ENCODE results near the gene NKD1. TPM values are rescaled to one million over a fixed set of nuclear protein-coding genes. Genes with fewer than 3 reads are reported as not detected.
"Not testable (repeated sequence)": the region's sequence is repeated elsewhere in the genome, so short reads cannot be mapped to it uniquely, and the experiment has no call there.

NKD1 gene
- total and polyA plus RNA-seq, 2 donors (not counting 1 experiment from before 2014, with no cell fraction given), result 0.16 to 1.9 TPM

DNA sequence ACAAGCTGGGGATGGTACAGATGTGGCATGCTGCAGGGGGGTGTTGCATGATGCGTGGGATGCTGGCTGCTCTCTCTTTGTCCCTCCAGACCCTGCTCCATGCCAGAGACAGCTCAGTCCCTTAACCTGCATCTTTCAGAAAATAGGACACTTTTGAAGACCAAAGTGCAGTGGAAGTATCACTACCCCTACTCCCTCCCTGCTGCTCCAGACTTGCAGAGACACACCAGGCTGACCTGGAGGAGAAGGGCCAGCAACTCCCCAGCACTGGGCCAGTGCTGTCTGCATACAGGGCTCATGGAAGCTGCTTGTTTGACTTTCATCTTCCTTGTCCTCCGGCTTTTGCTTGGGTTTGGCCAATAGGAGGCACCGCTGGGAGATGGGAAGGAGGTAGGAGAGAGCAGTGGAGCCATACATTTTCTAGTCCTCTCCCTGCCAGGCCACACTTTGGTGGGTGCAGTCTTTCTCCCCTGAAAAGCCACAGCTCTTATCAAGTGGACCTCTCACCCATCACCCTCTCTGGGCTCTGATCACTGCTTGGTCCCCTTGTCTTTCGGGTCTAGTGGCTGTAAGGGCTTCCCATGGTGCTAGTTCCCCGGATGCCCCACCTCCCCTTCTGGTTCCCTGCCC lies 46.1 kb upstream of the NKD1 start:
- no peak for ATAC-seq (ENCODE audit: low read depth)
- H3K4me3 Mint-ChIP-seq, result no peak overlapping the region

DNA sequence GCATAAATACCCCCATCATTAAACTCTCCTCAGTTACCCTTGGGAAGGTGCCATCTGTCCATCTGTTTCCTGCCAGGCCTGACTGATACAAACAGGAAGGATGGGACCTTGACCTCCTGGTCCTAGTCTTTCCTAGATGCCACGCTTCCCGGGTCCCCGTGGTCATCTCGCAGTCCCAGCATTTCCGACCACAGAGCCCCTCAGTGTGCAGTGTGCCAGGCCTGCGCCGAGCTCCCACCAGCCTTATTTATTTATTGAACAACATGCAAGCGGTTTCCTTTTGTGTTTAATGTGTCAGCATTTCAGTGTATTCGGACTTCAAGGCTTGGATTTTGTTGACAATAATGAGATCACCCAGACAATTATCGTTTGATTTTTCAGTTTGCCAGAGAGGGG lies 45.6 kb upstream of the NKD1 start:
- Histone ChIP-seq H3K9me3 (ENCODE audit: control extremely low read depth in 1 of 3, control insufficient read depth in 2 of 3, insufficient read depth in 1 of 3, low read length in 2 of 3) (peaks cover 0 to 15% (median 0%) of the 10 kb centered on the region in 3 donors), H3K79me2 (ENCODE audit: control insufficient read depth, insufficient read depth, low read length) (no peaks in the 10 kb centered on the region), H3K27me3 (replicated peaks in 1 of 4; ENCODE audit: control extremely low read depth in 1 of 4, control insufficient read depth in 3 of 4, insufficient read depth in 4 of 4, low read length in 3 of 4) (no peaks in the 10 kb centered on the region), H2AFZ (ENCODE audit: insufficient read depth, low read depth, low read length, poor library complexity, severe bottlenecking) (no peak overlapping the region), H3K4me2 (replicated peaks; ENCODE audit: low read depth, low read length, poor library complexity, severe bottlenecking) (no peak overlapping the region), H3K4me1 (ENCODE audit: control insufficient read depth in 2 of 2, insufficient read depth in 2 of 2, low read length in 2 of 2) (no peaks in the 10 kb centered on the region), H3K36me3 (replicated peaks in 1 of 2; ENCODE audit: control extremely low read depth in 1 of 2, control insufficient read depth in 1 of 2, extremely low read depth in 1 of 2, insufficient read depth in 2 of 2, low read length in 1 of 2) (no peaks in the 10 kb centered on the region), H4K20me1 (ENCODE audit: control insufficient read depth, insufficient read depth, low read length, poor library complexity, severe bottlenecking) (no peaks in the 10 kb centered on the region), H3K4me3 (ENCODE audit: control extremely low read depth in 1 of 5, extremely low read depth in 1 of 5, insufficient read depth in 1 of 5, low read depth in 2 of 5, low read length in 4 of 5) (no peak overlapping the region), H3K27ac (ENCODE audit: low read length in 2 of 2) (no peak overlapping the region), H3K9ac (ENCODE audit: low read length) (no peak overlapping the region)
- no peak overlapping the region for H3K4me3 Mint-ChIP-seq
- WGBS (ENCODE audit: insufficient coverage), result 60% methylated on average over 6 of the region's 10 CpGs
- no peak for DNase-seq
- no peaks in the 10 kb centered on the region for H3K4me1 Mint-ChIP-seq
- no peak for ATAC-seq (ENCODE audit: low read depth)
- intact Hi-C loops (cut with micrococcal nuclease), result no loop called here
- H3K9me3 Mint-ChIP-seq (ENCODE audit: insufficient read depth), result no peaks in the 10 kb centered on the region
- peaks cover 25% of the 10 kb centered on the region for H3K27me3 Mint-ChIP-seq
- TF ChIP-seq, protein P1, sequence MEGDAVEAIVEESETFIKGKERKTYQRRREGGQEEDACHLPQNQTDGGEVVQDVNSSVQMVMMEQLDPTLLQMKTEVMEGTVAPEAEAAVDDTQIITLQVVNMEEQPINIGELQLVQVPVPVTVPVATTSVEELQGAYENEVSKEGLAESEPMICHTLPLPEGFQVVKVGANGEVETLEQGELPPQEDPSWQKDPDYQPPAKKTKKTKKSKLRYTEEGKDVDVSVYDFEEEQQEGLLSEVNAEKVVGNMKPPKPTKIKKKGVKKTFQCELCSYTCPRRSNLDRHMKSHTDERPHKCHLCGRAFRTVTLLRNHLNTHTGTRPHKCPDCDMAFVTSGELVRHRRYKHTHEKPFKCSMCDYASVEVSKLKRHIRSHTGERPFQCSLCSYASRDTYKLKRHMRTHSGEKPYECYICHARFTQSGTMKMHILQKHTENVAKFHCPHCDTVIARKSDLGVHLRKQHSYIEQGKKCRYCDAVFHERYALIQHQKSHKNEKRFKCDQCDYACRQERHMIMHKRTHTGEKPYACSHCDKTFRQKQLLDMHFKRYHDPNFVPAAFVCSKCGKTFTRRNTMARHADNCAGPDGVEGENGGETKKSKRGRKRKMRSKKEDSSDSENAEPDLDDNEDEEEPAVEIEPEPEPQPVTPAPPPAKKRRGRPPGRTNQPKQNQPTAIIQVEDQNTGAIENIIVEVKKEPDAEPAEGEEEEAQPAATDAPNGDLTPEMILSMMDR (IDR thresholded peaks at IDR 0.05), result no peak
- no peak for TF ChIP-seq EZH2 (IDR thresholded peaks at IDR 0.05; ENCODE audit: borderline replicate concordance, insufficient read depth, low read depth, low read length, poor library complexity, severe bottlenecking)
- ChIA-PET POLR2A (no interaction called here), CTCF (no interaction called here)
- no peak overlapping the region for H3K27ac Mint-ChIP-seq

More for the DNA sequence above, 46.1 kb upstream of the NKD1 start:
- H3K4me1 Mint-ChIP-seq, result no peaks in the 10 kb centered on the region
- H3K27me3 Mint-ChIP-seq, result peaks cover 25% of the 10 kb centered on the region
- H4K20me1 ChIP-seq (ENCODE audit: control insufficient read depth, insufficient read depth, low read length, poor library complexity, severe bottlenecking), result no peaks in the 10 kb centered on the region
- no peaks in the 10 kb centered on the region for H3K4me1 ChIP-seq (ENCODE audit: control insufficient read depth in 2 of 2, insufficient read depth in 2 of 2, low read length in 2 of 2)
- TF ChIP-seq EZH2 (IDR thresholded peaks at IDR 0.05; ENCODE audit: borderline replicate concordance, insufficient read depth, low read depth, low read length, poor library complexity, severe bottlenecking), result no peak
- TF ChIP-seq, protein P1 (IDR thresholded peaks at IDR 0.05), result no peak
- H3K36me3 ChIP-seq (replicated peaks in 1 of 2; ENCODE audit: control extremely low read depth in 1 of 2, control insufficient read depth in 1 of 2, extremely low read depth in 1 of 2, insufficient read depth in 2 of 2, low read length in 1 of 2), result no peaks in the 10 kb centered on the region
- no peaks in the 10 kb centered on the region for H3K9me3 Mint-ChIP-seq (ENCODE audit: insufficient read depth)
- H3K9me3 ChIP-seq (ENCODE audit: control extremely low read depth in 1 of 3, control insufficient read depth in 2 of 3, insufficient read depth in 1 of 3, low read length in 2 of 3), result peaks cover 0 to 15% (median 0%) of the 10 kb centered on the region in 3 donors
- no peak overlapping the region for H3K4me2 ChIP-seq (replicated peaks; ENCODE audit: low read depth, low read length, poor library complexity, severe bottlenecking)
- H3K79me2 ChIP-seq (ENCODE audit: control insufficient read depth, insufficient read depth, low read length), result no peaks in the 10 kb centered on the region
- H3K9ac ChIP-seq (ENCODE audit: low read length), result no peak overlapping the region
- H2AFZ ChIP-seq (ENCODE audit: insufficient read depth, low read depth, low read length, poor library complexity, severe bottlenecking), result no peak overlapping the region
- intact Hi-C loops (cut with micrococcal nuclease), result no loop called here
- no peak overlapping the region for H3K4me3 ChIP-seq (ENCODE audit: control extremely low read depth in 1 of 5, extremely low read depth in 1 of 5, insufficient read depth in 1 of 5, low read depth in 2 of 5, low read length in 4 of 5)
- DNase-seq, result no peak
- WGBS (ENCODE audit: insufficient coverage), result 91% methylated on average over 3 of the region's 5 CpGs
- H3K27ac Mint-ChIP-seq, result no peak overlapping the region
- H3K27ac ChIP-seq (ENCODE audit: low read length in 2 of 2), result no peak overlapping the region
- ChIA-PET POLR2A (no interaction called here), CTCF (no interaction called here)
- H3K27me3 ChIP-seq (replicated peaks in 1 of 4; ENCODE audit: control extremely low read depth in 1 of 4, control insufficient read depth in 3 of 4, insufficient read depth in 4 of 4, low read length in 3 of 4), result no peaks in the 10 kb centered on the region

DNA sequence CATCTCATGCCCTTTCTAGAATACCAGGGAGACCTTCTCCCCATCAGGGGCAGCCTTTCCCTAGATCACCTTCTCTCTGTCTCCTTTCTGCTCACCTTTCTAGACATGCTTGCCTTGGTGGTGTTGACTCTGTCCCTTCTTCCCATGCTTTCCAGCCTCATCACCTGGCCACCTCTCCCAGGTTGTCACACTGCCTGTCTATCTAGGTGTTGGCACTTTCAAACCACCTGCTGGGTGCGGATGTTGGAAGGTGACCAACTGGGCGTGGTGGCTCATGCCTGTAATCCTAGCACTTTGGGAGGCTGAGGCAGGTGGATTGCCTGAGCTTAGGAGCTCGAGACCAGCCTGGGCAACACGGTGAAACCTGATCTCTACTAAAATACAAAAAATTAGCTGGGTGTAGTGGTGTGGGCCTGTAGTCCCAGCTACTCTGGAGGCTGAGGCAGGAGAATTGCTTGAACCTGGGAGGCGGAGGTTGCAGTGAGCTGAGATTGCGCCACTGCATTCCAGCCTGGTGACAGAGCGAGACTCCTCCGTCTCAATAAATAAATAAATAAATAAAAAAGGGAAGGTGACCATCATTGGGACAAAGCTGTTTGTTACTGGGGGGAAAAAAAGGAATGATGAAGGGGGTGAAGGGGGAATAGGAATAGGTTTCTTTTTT lies 44.2 kb upstream of the NKD1 start:
- H3K79me2 ChIP-seq (ENCODE audit: control insufficient read depth, insufficient read depth, low read length); H3K4me1 Mint-ChIP-seq; H3K27me3 ChIP-seq (replicated peaks in 1 of 4; ENCODE audit: control extremely low read depth in 1 of 4, control insufficient read depth in 3 of 4, insufficient read depth in 4 of 4, low read length in 3 of 4); H3K4me1 ChIP-seq (ENCODE audit: control insufficient read depth in 2 of 2, insufficient read depth in 2 of 2, low read length in 2 of 2); H3K36me3 ChIP-seq (replicated peaks in 1 of 2; ENCODE audit: control extremely low read depth in 1 of 2, control insufficient read depth in 1 of 2, extremely low read depth in 1 of 2, insufficient read depth in 2 of 2, low read length in 1 of 2); DNase-seq; H3K27ac ChIP-seq (ENCODE audit: low read length in 2 of 2); H3K9ac ChIP-seq (ENCODE audit: low read length); ATAC-seq (ENCODE audit: low read depth); intact Hi-C loops (cut with micrococcal nuclease); H3K4me3 ChIP-seq (ENCODE audit: control extremely low read depth in 1 of 5, extremely low read depth in 1 of 5, insufficient read depth in 1 of 5, low read depth in 2 of 5, low read length in 4 of 5); H3K9me3 Mint-ChIP-seq (ENCODE audit: insufficient read depth); H3K27ac Mint-ChIP-seq; POLR2A ChIA-PET; H3K4me3 Mint-ChIP-seq; H3K4me2 ChIP-seq (replicated peaks; ENCODE audit: low read depth, low read length, poor library complexity, severe bottlenecking); H2AFZ ChIP-seq (ENCODE audit: insufficient read depth, low read depth, low read length, poor library complexity, severe bottlenecking); H4K20me1 ChIP-seq (ENCODE audit: control insufficient read depth, insufficient read depth, low read length, poor library complexity, severe bottlenecking): not testable (repeated sequence)
- WGBS (ENCODE audit: insufficient coverage), result no CpG with 5 or more reads among the region's 8 CpGs
- H3K27me3 Mint-ChIP-seq, result peaks cover 25% of the 10 kb centered on the region
- CTCF ChIA-PET, result interaction anchor here (0.6 kb wide), 1 partner anchor 108 kb away, joined by 4 read pairs; no protein-coding TSS in a partner anchor
- peaks cover 0 to 15% (median 0%) of the 10 kb centered on the region in 3 donors for H3K9me3 ChIP-seq (ENCODE audit: control extremely low read depth in 1 of 3, control insufficient read depth in 2 of 3, insufficient read depth in 1 of 3, low read length in 2 of 3)
